GM23248 (cell line): ENCODE measurements around the gene TJAP1. TPM values are rescaled to one million over a fixed set of nuclear protein-coding genes. Genes with fewer than 3 reads are reported as not detected.

Experiments used
- DNase-seq: peaks from one replicate; pipeline ENCODE4 v3.0.0-alpha.2; 2015
- H2AFZ ChIP-seq: fragments of 200-600 bp; sonication (generic); 2 replicates; pipeline ENCODE4 v1.6.1; 2016; ENCODE audit warnings: antibody characterized with exemption
- H3F3A ChIP-seq: fragments of 200-600 bp; sonication (generic); 2 replicates; pipeline ENCODE4 v1.6.1; 2016; ENCODE audit warnings: mild to moderate bottlenecking, antibody characterized with exemption, mixed run types; ENCODE audit not compliant: insufficient read depth
- H3K27ac ChIP-seq: fragments of 200-600 bp; sonication (generic); 2 replicates; pipeline ENCODE4 v1.5.1; 2016; ENCODE audit warnings: mild to moderate bottlenecking
- H3K27me3 ChIP-seq: fragments of 200-600 bp; sonication (generic); replicated peaks from 2 replicates; pipeline ENCODE4 v1.6.1; 2016; ENCODE audit warnings: mild to moderate bottlenecking; ENCODE audit not compliant: insufficient read depth
- H3K36me3 ChIP-seq: fragments of 200-600 bp; sonication (generic); 2 replicates; pipeline ENCODE4 v1.6.1; 2016; ENCODE audit warnings: low read depth, mild to moderate bottlenecking
- H3K4me1 ChIP-seq: fragments of 200-600 bp; sonication (generic); 2 replicates; pipeline ENCODE4 v1.6.1; 2016; ENCODE audit warnings: mild to moderate bottlenecking; ENCODE audit not compliant: insufficient read depth
- H3K4me2 ChIP-seq: fragments of 200-600 bp; sonication (generic); one replicate; pipeline ENCODE4 v1.6.1; 2016; ENCODE audit warnings: mild to moderate bottlenecking; ENCODE audit not compliant: unreplicated experiment
- H3K4me3 ChIP-seq: fragments of 200-600 bp; sonication (generic); 2 replicates; pipeline ENCODE4 v1.5.1; 2016; ENCODE audit warnings: mild to moderate bottlenecking
- H3K79me2 ChIP-seq: fragments of 200-600 bp; sonication (generic); 2 replicates; pipeline ENCODE4 v1.6.1; 2016; ENCODE audit warnings: mild to moderate bottlenecking; ENCODE audit not compliant: insufficient read depth
- H3K9ac ChIP-seq: fragments of 200-600 bp; sonication (generic); 2 replicates; pipeline ENCODE4 v1.6.1; 2016; ENCODE audit warnings: mild to moderate bottlenecking
- H3K9me2 ChIP-seq: fragments of 200-600 bp; sonication (generic); 2 replicates; pipeline ENCODE4 v1.6.1; 2016; ENCODE audit warnings: mixed run types, mild to moderate bottlenecking, moderate library complexity; ENCODE audit not compliant: insufficient read depth
- H3K9me3 ChIP-seq: fragments of 200-600 bp; sonication (generic); one replicate; pipeline ENCODE4 v1.6.1; 2017; ENCODE audit warnings: low read depth
- H4K20me1 ChIP-seq: fragments of 200-600 bp; sonication (generic); 2 replicates; pipeline ENCODE4 v1.6.0; 2016; ENCODE audit not compliant: insufficient read depth
- EZH2 ChIP-seq: fragments of 200-600 bp; sonication (generic); IDR thresholded peaks from 2 replicates; pipeline ENCODE4 v1.6.1; 2018; ENCODE audit warnings: antibody characterized with exemption, mild to moderate bottlenecking; ENCODE audit not compliant: insufficient read depth, poor library complexity, severe bottlenecking
- EZH2phosphoT487 ChIP-seq: fragments of 200-600 bp; sonication (generic); IDR thresholded peaks from 2 replicates; pipeline ENCODE4 v1.6.1; 2018; ENCODE audit warnings: antibody characterized with exemption, moderate library complexity, mild to moderate bottlenecking, low read depth; ENCODE audit not compliant: insufficient read depth
- WGBS, 2 experiments: methylation state at CpG; one replicate each; pipeline ENCODE4 v1.1.6; 2015 to 2017; ENCODE audit warnings: low lambda C conversion rate in 2 of 2, low coverage in 1 of 2; ENCODE audit errors: missing lambda C conversion rate in 2 of 2; 5-methylcytosine and 5-hydroxymethylcytosine counted together
- in situ Hi-C: fragments of 300-500 bp; cut with MboI; formaldehyde crosslinking; loops from 2 replicates; pipeline ENCODE4 v1.15.0; 2020
- polyA plus RNA-seq: library from polyadenylated mRNA; unstranded; fragments of >200 nt; fragmentation: Nextera tagmentation; extraction: Ambion mirVana; gene quantifications from 2 replicates; pipeline ENCODE4 v1.2.1, GENCODE V29; 2016
- total RNA-seq: library from RNA; depleted of rRNA; stranded (reverse); fragments of >200 nt; shearing (Covaris generic); gene quantifications from 2 replicates; pipeline ENCODE4 v1.2.3, GENCODE V29; 2014

TJAP1 gene
- total and polyA plus RNA-seq, 2 experiments from 2014 or later: 16.0 to 32.9 TPM

- H3F3A ChIP-seq: peaks cover 16% of the 10 kb centered on the region; the same call in 1 of the 2 replicates
- H3K27me3 ChIP-seq: no peaks in the 10 kb centered on the region
- peak overlapping the region; percentile 23 for H2AFZ ChIP-seq
- H3K9me3 ChIP-seq: no peaks in the 10 kb centered on the region
- in situ Hi-C loops: no loop called here
- H3K4me1 ChIP-seq: peaks cover 13% of the 10 kb centered on the region
- H4K20me1 ChIP-seq: no peaks in the 10 kb centered on the region
- TF ChIP-seq EZH2phosphoT487 (no peak), EZH2 (no peak)
- peak overlapping the region; percentile 41 for H3K9ac ChIP-seq
- peak; percentile 83 for DNase-seq
- H3K4me2 ChIP-seq: peak overlapping the region; percentile 29
- peaks cover 6% of the 10 kb centered on the region for H3K79me2 ChIP-seq
- WGBS, 2 experiments: 11% methylated on average over 5 of the region's 5 CpGs
- H3K27ac ChIP-seq: peak overlapping the region; percentile 51
- no peaks in the 10 kb centered on the region for H3K9me2 ChIP-seq
- no peaks in the 10 kb centered on the region; the same call in 1 of the 2 replicates for H3K36me3 ChIP-seq
- H3K4me3 ChIP-seq: no peak overlapping the region
Measured at GRCh38 chr6:43436577-43437282, 40.6 kb upstream of the TJAP1 start.

GRCh38 chr6:43437700-43438099 is 39.7 kb upstream of the TJAP1 start:
- no peaks in the 10 kb centered on the region for H3K27me3 ChIP-seq
- no peak overlapping the region for H3K4me3 ChIP-seq
- no peak overlapping the region for H3K9ac ChIP-seq
- no peak for DNase-seq
- no peaks in the 10 kb centered on the region for H4K20me1 ChIP-seq
- peaks cover 16% of the 10 kb centered on the region; the same call in 1 of the 2 replicates for H3F3A ChIP-seq
- TF ChIP-seq EZH2 (no peak), EZH2phosphoT487 (no peak)
- H3K9me2 ChIP-seq: no peaks in the 10 kb centered on the region
- whole genome bisulfite sequencing, 2 experiments: 73% methylated on average over 4 of the region's 4 CpGs
- no peak overlapping the region for H3K27ac ChIP-seq
- H3K9me3 ChIP-seq: no peaks in the 10 kb centered on the region
- in situ Hi-C loops: no loop called here
- no peaks in the 10 kb centered on the region; the same call in 1 of the 2 replicates for H3K36me3 ChIP-seq
- 0 out of 2 replicates have a peak, but pooled peaks cover 2% of the 10 kb centered on the region for H3K79me2 ChIP-seq
- peaks cover 13% of the 10 kb centered on the region for H3K4me1 ChIP-seq
- no peak overlapping the region for H3K4me2 ChIP-seq
- H2AFZ ChIP-seq: no peak overlapping the region

GRCh38 chr6:43442935-43443334 is 34.4 kb upstream of the TJAP1 start:
- Histone ChIP-seq H3K36me3 (no peaks in the 10 kb centered on the region; the same call in 1 of the 2 replicates), H3K4me3 (no peak overlapping the region), H3K27me3 (no peaks in the 10 kb centered on the region), H3F3A (no peaks in the 10 kb centered on the region), H3K27ac (no peak overlapping the region), H3K9me2 (no peaks in the 10 kb centered on the region), H3K9ac (no peak overlapping the region), H3K9me3 (no peaks in the 10 kb centered on the region), H3K4me2 (no peak overlapping the region), H3K79me2 (no peaks in the 10 kb centered on the region), H4K20me1 (no peaks in the 10 kb centered on the region), H2AFZ (no peak overlapping the region), H3K4me1 (no peaks in the 10 kb centered on the region)
- TF ChIP-seq EZH2phosphoT487 (no peak), EZH2 (no peak)
- no peak for DNase-seq
- in situ Hi-C loops: no loop called here
- 90 to 91% methylated on average over 14 of the region's 14 CpGs for WGBS, 2 experiments

GRCh38 chr6:43444036-43444435 is 33.3 kb upstream of the TJAP1 start:
- no peaks in the 10 kb centered on the region; the same call in 1 of the 2 replicates for H3K36me3 ChIP-seq
- H3F3A ChIP-seq: no peaks in the 10 kb centered on the region
- no peaks in the 10 kb centered on the region for H3K27me3 ChIP-seq
- no peaks in the 10 kb centered on the region for H3K79me2 ChIP-seq
- no peak for TF ChIP-seq EZH2phosphoT487
- TF ChIP-seq EZH2: no peak
- in situ Hi-C loops: no loop called here
- no peaks in the 10 kb centered on the region for H4K20me1 ChIP-seq
- WGBS, 2 experiments: 80% methylated on average over 10 of the region's 10 CpGs
- no peak overlapping the region for H3K9ac ChIP-seq
- no peaks in the 10 kb centered on the region for H3K9me2 ChIP-seq
- H2AFZ ChIP-seq: no peak overlapping the region
- H3K27ac ChIP-seq: no peak overlapping the region
- H3K4me2 ChIP-seq: no peak overlapping the region
- no peaks in the 10 kb centered on the region for H3K4me1 ChIP-seq
- H3K9me3 ChIP-seq: no peaks in the 10 kb centered on the region
- H3K4me3 ChIP-seq: no peak overlapping the region
- DNase-seq: no peak
